HepG2 (cell line): Measurements from ENCODE around the gene NUDT22. TPM values are rescaled to one million over a fixed set of nuclear protein-coding genes. Genes with fewer than 3 reads are reported as not detected.
A peak's percentile ranks its signal among the peaks of the same experiment; 100 is the strongest.

Experiments
- ARNTL ChIP-seq: sonication (generic); formaldehyde crosslinking; IDR thresholded peaks from 2 replicates; pipeline ENCODE4 v1.4.0; 2020; ENCODE audit warnings: mild to moderate bottlenecking, missing genetic modification reagents
- EHMT2 ChIP-seq: fragments of 200-600 bp; sonication (generic); IDR thresholded peaks from 2 replicates; pipeline ENCODE4 v1.7.0; 2017; ENCODE audit warnings: antibody characterized with exemption, low read depth, low read length, borderline replicate concordance
- ELF4 ChIP-seq: sonication (generic); formaldehyde crosslinking; IDR thresholded peaks from 2 replicates; pipeline ENCODE4 v1.5.0; 2020; ENCODE audit warnings: missing genetic modification reagents, mild to moderate bottlenecking, moderate library complexity, borderline replicate concordance
- FOXA3 ChIP-seq: IDR thresholded peaks from 2 replicates; pipeline ENCODE4 v1.6.1; 2016; ENCODE audit warnings: missing genetic modification reagents, missing compliant biosample characterization
- GATAD2A ChIP-seq: IDR thresholded peaks from 2 replicates; pipeline ENCODE4 v1.6.1; 2016
- HOXA3 ChIP-seq: sonication (generic); formaldehyde crosslinking; IDR thresholded peaks from 2 replicates; pipeline ENCODE4 v1.5.0; 2020; ENCODE audit warnings: missing genetic modification reagents
- HOXD1 ChIP-seq: sonication (generic); formaldehyde crosslinking; IDR thresholded peaks from 2 replicates; pipeline ENCODE4 v1.5.0; 2020; ENCODE audit warnings: missing genetic modification reagents
- MIER2 ChIP-seq: IDR thresholded peaks from 2 replicates; pipeline ENCODE4 v1.6.1; 2016; ENCODE audit warnings: missing biosample characterization, missing genetic modification reagents
- MXI1 ChIP-seq: IDR thresholded peaks from 3 replicates; pipeline ENCODE4 v1.6.1; 2012; ENCODE audit warnings: low read depth, low read length, inconsistent platforms, borderline replicate concordance
- NFAT5 ChIP-seq: sonication (generic); formaldehyde crosslinking; IDR thresholded peaks from 2 replicates; pipeline ENCODE4 v1.4.0; 2020; ENCODE audit warnings: missing genetic modification reagents
- NR2C2 ChIP-seq: sonication (generic); formaldehyde crosslinking; IDR thresholded peaks from 2 replicates; pipeline ENCODE4 v1.4.0; 2020; ENCODE audit warnings: missing genetic modification reagents, mild to moderate bottlenecking, moderate library complexity, borderline replicate concordance
- TBL1XR1 ChIP-seq: fragments of 150-350 bp; IDR thresholded peaks from 2 replicates; pipeline ENCODE4 v1.6.1; 2014; ENCODE audit warnings: borderline replicate concordance, low read length; ENCODE audit not compliant: partially characterized antibody
- XBP1 ChIP-seq: sonication (generic); formaldehyde crosslinking; IDR thresholded peaks from 2 replicates; pipeline ENCODE4 v1.5.0; 2020; ENCODE audit warnings: missing genetic modification reagents
- ZNF260 ChIP-seq: sonication (generic); formaldehyde crosslinking; IDR thresholded peaks from 2 replicates; pipeline ENCODE4 v1.4.0; 2020; ENCODE audit warnings: missing genetic modification reagents, low read depth, mild to moderate bottlenecking, borderline replicate concordance
- ZNF556 ChIP-seq: sonication (generic); formaldehyde crosslinking; IDR thresholded peaks from 2 replicates; pipeline ENCODE4 v1.4.0; 2020; ENCODE audit warnings: mild to moderate bottlenecking, missing genetic modification reagents, borderline replicate concordance
- ZNF609 ChIP-seq: sonication (generic); formaldehyde crosslinking; IDR thresholded peaks from 2 replicates; pipeline ENCODE4 v1.4.0; 2020; ENCODE audit warnings: mild to moderate bottlenecking, missing genetic modification reagents, borderline replicate concordance
- ZNF670 ChIP-seq: sonication (generic); formaldehyde crosslinking; IDR thresholded peaks from 2 replicates; pipeline ENCODE4 v1.8.0; 2022; ENCODE audit warnings: mild to moderate bottlenecking, missing genetic modification reagents, borderline replicate concordance
- ZNF674 ChIP-seq: sonication (generic); formaldehyde crosslinking; IDR thresholded peaks from 2 replicates; pipeline ENCODE4 v1.5.0; 2020; ENCODE audit warnings: low read depth, mild to moderate bottlenecking, missing genetic modification reagents
- ZNF704 ChIP-seq: sonication (generic); formaldehyde crosslinking; IDR thresholded peaks from 2 replicates; pipeline ENCODE4 v1.8.1; 2023; ENCODE audit warnings: mild to moderate bottlenecking, inconsistent platforms, moderate library complexity, missing genetic modification reagents, borderline replicate concordance
- polyA plus RNA-seq, 8 experiments: library from polyadenylated mRNA; depleted of rRNA in 3 of 8; stranded (reverse) in 7 of 8; unstranded in 1 of 8; fragments of >200 nt; fragmentation: Illumina TruSeq in 4 of 8; extraction: Trizol in 4 of 8; gene quantifications; 2 replicates each; pipeline versions ENCODE4 v1.2.1 to v1.2.3, GENCODE V29; 2011 to 2016; ENCODE audit warnings: low read depth in 4 of 8, missing spikeins in 1 of 8, mixed read lengths in 1 of 8; ENCODE audit not compliant: insufficient read depth in 1 of 8
- total RNA-seq, 5 experiments: library from RNA; depleted of rRNA; stranded (reverse); fragments of >200 nt; fragmentation: Illumina TruSeq; extraction: Trizol; gene quantifications; 2 replicates each; pipeline ENCODE4 v1.2.3, GENCODE V29; 2016; ENCODE audit warnings: low read depth in 1 of 5

NUDT22 gene
- total and polyA plus RNA-seq, 2 of the 13 experiments (the other 11 are each of a cell fraction or from before 2014, with no cell fraction given) = 33.5 to 39.8 TPM

- TF ChIP-seq NFAT5 (CRISPR knock-in tag) = no peak
- 0 out of 2 replicates have a peak, but pooled peaks have one; percentile 43 for TF ChIP-seq ZNF556
- no peak for TF ChIP-seq ZNF260 (CRISPR knock-in tag)
- TF ChIP-seq ELF4 (CRISPR knock-in tag) = no peak
- no peak for TF ChIP-seq MIER2 (CRISPR knock-in tag)
- no peak; the same call in 2 of the 3 replicates for TF ChIP-seq MXI1
- no peak for TF ChIP-seq ZNF704 (CRISPR knock-in tag)
- TF ChIP-seq GATAD2A = peak; percentile 73
- TF ChIP-seq FOXA3 (CRISPR knock-in tag) = peak; percentile 79
- TF ChIP-seq HOXA3 = no peak
- TF ChIP-seq TBL1XR1 = no peak
- TF ChIP-seq HOXD1 = no peak
- TF ChIP-seq EHMT2 = no peak
- no peak for TF ChIP-seq XBP1 (CRISPR knock-in tag)
- no peak for TF ChIP-seq ZNF674
- TF ChIP-seq ARNTL (CRISPR knock-in tag) = no peak
- TF ChIP-seq NR2C2 = no peak
- peak; percentile 41; the same call in 1 of the 2 replicates for TF ChIP-seq ZNF609 (CRISPR knock-in tag)
- TF ChIP-seq ZNF670 (CRISPR knock-in tag) = no peak
Observed at GRCh38 chr11:64218628-64219353, 7.3 kb upstream of the NUDT22 start (continued).
